Measurements from ENCODE around the gene CRPPA. TPM values are rescaled to one million over a fixed set of nuclear protein-coding genes. Genes with fewer than 3 reads are reported as not detected.
"Not testable (repeated sequence)": the region's sequence is repeated elsewhere in the genome, so short reads cannot be mapped to it uniquely, and the experiment has no call there.

Gene CRPPA
- total RNA-seq, 1 donor from 2014 or later, result 2.0 TPM

DNA sequence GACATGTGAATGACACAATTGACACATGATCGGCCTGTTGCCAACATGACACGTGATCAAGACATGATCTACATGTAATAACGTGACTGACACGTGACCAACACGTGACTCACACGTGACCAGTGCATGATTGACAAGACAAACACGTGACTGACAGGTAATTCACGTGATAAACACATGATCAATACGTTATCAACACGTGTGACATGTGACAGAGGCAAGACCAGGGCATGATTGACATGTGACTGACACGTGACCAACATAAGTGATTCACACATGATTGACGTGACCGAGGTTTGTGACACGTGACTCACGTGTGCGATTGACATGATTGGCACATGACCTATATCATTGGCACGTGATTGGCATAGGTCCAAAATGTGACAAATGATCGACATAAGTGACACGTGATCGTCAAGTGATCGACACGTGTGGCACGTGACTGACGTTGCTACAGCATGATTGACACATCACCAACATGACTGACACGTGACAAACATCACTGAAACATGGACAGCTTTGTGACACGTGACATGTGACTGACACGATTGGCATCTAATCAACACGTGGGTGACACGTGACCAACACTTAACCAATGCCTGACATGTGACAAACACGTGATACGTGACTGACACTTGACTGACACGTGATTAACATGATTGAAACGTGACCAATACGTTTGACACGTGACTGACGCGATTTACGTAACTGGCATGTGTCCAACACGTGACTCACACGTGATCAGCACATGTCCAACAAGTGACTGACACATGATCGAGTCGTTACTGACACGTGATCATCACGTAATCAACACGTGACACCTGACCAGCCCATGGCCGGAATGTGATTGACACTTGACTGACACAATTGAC lies 23.0 kb downstream of the CRPPA start:
- DNase-seq (ENCODE audit: extremely low read depth, low read depth, low spot score), result no peak

- no peak for DNase-seq (ENCODE audit: extremely low read depth, low read depth, low spot score)
Observed at GRCh38 chr7:16397501-16398145, 23.7 kb downstream of the CRPPA start.

- DNase-seq (ENCODE audit: extremely low read depth, low read depth, low spot score), result no peak
Observed at GRCh38 chr7:16396766-16397500, 24.4 kb downstream of the CRPPA start.

GRCh38 chr7:16395121-16395520 lies 26.2 kb downstream of the CRPPA start:
- no peak for DNase-seq (ENCODE audit: extremely low read depth, low read depth, low spot score)

DNA sequence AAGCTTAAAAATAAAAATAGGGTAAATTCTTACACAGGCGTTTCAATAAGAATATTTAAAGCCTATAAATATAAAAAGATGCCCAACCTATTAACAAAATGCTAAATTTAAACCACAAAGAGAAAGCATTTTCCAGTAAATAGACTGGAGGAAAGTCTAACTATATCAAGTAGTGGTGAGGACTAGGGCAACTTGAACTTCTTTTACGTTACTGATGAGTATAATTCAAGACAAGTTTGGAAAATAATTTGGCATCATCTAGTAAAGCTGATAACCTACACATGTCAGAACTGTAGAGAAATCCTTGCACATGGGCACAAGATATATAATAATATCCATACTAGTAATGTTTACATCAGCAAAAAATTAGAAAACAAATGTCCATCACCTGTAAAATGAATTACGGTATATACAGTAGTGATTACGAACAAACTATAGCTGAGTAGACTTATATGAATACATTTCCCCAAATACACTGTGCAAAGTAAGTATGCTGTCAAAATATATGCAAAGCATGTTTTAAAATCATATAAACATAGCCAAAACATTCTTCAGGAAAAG lies 27.4 kb downstream of the CRPPA start:
- no peak for DNase-seq (ENCODE audit: extremely low read depth, low read depth, low spot score)

GRCh38 chr7:16392990-16393523 lies 28.3 kb downstream of the CRPPA start:
- DNase-seq (ENCODE audit: extremely low read depth, low read depth, low spot score), result no peak

GRCh38 chr7:16383786-16384185 lies 37.6 kb downstream of the CRPPA start:
- not testable (repeated sequence) for DNase-seq (ENCODE audit: extremely low read depth, low read depth, low spot score)

DNA sequence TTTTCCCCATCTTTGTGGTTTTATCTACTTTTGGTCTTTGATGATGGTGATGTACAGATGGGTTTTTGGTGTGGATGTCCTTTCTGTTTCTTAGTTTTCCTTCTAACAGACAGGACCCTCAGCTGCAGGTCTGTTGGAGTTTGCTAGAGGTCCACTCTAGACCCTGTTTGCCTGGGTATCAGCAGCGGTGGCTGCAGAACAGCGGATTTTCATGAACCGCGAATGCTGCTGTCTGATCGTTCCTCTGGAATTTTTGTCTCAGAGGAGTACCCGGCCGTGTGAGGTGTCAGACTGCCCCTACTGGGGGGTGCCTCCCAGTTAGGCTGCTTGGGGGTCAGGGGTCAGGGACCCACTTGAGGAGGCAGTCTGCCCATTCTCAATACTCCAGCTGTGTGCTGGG lies 38.2 kb downstream of the CRPPA start:
- not testable (repeated sequence) for DNase-seq (ENCODE audit: extremely low read depth, low read depth, low spot score)

Other genes with a start within 250 kb of the CRPPA start
- not detected in 2 replicates for gene SOSTDC1, start 44.2 kb upstream of the CRPPA start, total RNA-seq
- gene LRRC72, start 105.3 kb upstream of the CRPPA start, total RNA-seq, result not detected in 2 replicates
- gene ANKMY2, start 224.2 kb upstream of the CRPPA start, total RNA-seq, result 7.8 and 9.2 TPM in 2 replicates
- gene BZW2, start 224.6 kb upstream of the CRPPA start, total RNA-seq, result 98.5 and 115 TPM in 2 replicates